HG03439 (cell line): Measurements from ENCODE around the gene KCNK3.

Source experiments
- ATAC-seq: cut with Tn5 transposase; IDR thresholded peaks from one replicate; pipeline ENCODE4 v1.9.1; 2021; ENCODE audit warnings: mild to moderate bottlenecking, moderate library complexity; ENCODE audit not compliant: unreplicated experiment

The KCNK3 gene

DNA sequence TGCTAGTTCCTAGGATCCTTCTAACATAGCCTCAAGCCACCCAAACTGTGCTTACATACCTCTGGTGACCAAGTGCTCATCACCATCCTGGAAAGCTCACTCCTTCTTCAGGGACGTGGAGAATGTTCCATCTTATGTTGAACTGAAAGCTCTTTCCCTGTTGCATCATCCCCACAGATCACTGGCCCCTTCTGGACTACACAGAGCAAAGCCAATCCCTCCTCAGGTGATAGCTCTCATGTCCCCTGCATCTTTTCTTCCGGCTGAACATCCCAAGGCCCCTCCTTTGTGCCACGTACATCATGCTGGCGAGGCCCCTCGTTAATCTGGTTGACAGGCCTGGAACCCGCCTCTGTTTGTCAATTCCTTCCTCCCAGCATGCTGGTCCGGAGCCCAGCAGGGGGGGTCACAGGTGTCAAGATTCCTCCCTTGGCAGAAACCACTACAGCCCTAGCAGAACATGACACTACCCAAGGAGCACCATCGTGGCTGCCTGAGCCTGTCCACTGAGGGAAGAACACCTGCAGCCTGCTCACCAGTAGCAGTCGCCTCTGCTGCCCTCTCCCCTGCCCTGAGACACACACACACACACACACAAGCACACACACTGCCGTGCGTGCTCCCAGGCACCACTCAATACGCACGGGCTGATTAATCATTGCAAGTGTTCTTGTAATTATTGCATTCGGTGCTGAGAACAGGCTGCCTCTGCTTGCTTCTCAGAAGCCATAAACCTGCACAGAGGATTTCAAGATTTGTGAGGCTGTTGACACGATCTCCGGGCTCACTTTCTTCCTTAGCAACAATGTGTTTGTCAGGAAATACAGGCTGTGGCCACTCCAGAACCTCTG is 6.3 kb upstream of the KCNK3 start:
- no peak for ATAC-seq

DNA sequence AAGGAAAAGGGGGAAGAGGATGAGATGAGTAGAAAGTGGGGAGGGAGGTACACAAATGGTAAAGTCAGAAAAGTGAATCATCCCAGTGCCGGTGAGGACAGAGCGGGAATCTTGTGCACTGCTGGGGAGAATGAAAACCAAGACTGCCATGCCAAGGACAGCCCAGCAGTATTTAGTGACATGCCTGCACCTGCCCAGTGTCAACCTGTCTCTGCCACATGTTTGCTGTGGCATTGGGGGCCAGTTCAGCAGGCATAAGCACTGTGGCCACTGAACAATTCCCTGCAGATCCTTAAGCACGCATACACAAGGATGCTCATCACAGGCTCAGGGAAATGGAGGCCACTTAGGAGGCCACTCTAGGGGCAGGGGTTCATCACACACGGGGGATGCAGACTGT is 5.2 kb upstream of the KCNK3 start:
- no peak for ATAC-seq

DNA sequence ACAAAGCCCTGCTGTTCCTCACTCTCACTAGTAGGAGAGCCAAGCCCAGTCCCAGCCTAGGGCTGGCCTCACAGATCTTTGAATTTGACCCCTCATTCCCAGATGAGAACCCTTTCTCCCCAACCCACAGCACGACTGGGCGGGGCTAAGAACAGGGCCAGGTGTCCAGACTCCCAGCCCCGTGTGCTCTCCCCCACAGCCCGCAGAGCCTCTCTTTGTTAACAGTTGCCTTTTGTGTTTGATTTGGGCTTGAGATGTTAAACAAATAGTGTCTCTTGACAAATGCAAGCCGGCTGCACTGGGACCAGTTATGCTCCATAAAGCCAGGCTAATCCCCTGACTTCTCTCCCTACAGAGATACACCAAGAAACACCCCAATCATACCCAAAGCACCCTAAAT is 4.7 kb upstream of the KCNK3 start:
- ATAC-seq: no peak

DNA sequence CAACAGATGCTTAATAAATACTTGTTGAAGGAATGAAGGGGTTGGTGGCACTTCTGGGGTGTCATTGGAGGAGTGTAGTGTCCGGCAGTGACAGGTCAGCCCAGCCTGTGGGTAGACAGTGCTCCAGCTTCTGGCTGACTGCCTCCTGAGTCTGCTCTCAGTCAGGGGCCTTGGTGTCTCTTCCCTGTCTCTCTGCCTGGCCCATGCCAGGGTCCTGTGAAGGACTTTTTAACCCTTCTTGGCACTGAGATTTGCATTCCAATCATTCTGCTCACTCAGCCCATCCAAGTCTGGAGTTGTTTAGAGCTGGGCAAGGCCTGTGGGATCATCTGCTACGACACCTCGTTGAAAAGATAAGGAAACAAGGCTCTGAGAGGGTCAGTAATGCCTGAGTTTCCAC is 1.4 kb upstream of the KCNK3 start:
- no peak for ATAC-seq

DNA sequence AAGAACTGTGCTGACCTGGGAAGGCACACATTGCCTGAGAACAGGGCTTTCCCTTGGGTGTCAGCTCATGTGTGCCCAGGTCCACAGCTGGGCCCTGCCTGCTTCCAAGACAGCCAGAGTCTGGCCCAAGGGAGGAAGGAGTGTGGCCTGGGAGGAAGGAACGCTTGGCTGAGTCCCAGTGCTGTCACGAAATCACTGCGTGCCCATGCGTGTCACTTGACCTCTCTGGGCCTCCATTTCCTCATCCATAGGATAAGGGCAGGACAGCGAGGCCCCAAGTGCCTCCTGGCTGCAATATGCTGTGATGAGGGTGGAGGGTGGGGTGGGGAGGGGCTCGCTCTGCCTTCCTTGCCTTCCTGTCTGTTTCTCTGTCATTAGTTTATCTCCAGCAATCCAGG is 642 bp upstream of the KCNK3 start:
- no peak for ATAC-seq

DNA sequence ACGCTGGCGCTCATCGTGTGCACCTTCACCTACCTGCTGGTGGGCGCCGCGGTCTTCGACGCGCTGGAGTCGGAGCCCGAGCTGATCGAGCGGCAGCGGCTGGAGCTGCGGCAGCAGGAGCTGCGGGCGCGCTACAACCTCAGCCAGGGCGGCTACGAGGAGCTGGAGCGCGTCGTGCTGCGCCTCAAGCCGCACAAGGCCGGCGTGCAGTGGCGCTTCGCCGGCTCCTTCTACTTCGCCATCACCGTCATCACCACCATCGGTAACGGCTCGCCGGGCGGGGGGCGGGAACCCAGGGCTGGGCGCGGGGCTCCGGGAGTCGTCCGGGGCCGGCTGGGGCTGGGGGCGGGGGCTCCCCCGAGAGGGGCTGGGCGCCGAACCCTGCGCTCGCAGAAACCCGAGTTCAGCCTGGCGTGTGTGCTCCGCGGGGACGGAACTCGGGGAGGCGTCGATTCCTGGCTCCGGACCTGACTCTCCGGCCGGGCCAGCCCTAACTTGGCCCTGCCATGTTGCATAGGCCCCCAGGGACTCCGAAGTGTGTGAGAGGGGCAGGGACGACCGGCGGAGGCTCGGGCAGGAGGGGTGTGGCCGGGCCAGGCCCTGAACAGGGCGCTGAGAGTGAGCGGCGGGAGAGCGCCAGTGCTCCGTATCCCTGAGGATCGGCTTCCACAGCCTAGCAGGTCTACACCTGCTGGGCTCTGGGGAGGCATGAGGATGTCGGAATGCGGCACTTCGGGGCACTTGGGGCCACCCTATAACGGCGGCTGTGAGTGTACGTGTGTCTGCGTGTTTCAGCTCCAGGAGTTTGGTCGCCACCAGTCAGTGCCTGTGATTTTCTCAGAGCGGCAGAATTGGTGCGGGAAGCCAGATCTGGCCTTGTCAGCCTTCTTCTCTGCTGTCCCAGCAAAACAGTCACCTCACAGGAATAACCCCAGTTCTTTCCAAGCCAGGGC is 651 bp downstream of the KCNK3 start:
- no peak for ATAC-seq

DNA sequence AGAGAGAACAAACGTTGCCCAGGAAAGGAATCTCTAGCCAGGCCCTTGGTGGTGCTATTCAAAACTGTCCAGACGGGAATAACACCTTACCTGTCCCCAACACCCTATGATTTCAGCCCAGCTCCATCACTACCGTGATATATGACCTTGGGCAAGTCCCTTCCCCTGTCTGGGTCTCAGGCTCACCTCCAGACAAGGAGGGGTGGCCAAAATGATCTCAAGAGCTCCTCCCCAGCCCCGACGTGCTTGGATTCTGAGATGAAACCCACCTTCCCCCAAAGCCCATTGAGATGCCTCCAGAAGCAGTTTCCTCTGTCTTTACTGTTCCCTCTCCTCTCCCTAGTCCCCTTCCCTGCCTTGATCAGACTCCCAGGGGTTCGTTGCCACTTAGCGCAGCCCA is 1.5 kb downstream of the KCNK3 start:
- ATAC-seq: no peak

DNA sequence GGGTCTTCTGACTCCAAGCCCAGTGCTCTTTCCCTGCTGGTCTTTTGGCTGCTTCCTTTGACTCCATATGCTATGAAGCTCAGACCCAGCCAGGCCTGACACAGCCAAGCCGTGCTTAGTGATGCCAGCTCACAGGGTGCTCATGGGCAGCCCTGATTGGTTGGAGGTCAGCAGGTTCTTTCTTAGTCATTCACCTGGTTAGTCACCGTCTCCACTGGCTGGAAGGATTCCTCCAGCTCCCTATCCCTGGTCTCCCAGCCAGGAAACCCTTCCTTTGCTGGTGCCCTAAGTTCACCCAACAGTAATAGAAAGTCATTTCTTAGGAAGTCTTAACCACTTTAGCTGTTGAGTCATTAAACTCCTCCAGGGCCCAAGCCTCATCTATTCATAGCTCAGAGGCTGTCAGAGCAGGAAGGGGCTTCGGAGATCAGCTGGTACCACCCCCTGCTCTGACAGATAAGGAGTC is 3.9 kb downstream of the KCNK3 start:
- no peak for ATAC-seq

DNA sequence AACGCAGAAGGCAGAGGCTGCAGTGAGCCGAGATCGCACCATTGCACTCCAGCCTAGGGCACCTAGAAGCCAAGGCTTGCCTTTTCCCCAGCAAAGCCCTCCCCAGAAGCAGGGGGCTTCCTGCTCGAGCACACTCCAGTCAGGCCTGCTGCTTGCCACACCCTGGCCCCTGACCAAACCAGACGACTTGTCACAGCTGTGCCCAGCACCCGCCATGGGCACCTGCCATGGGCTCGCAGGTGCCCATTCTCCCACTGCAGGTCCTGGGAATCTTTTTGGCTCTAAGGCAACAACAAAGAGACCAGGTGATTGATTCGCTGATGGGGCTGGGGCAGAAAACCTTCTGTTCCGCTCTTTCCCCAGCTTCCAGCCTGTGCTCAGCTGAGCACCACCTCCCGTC is 4.9 kb downstream of the KCNK3 start:
- no peak for ATAC-seq

DNA sequence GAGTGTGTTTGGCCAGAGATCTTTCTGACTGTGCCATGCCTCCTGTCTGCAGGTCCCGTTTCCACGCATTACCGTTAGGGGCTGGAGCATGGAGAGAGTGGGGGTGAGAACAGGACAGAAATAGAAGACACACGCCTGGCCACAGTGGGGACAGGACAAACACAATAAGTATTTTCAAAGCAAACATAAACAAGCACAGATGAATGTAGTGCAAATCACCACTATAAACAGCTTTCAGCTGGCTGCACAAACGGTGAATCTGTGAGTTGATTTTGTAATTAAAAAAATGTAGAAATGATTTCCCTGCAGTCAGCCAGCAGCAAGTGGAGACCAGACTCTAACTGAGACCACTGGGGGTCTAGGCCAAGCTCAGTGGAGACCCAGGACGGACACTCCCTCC is 6.8 kb downstream of the KCNK3 start:
- ATAC-seq: no peak

DNA sequence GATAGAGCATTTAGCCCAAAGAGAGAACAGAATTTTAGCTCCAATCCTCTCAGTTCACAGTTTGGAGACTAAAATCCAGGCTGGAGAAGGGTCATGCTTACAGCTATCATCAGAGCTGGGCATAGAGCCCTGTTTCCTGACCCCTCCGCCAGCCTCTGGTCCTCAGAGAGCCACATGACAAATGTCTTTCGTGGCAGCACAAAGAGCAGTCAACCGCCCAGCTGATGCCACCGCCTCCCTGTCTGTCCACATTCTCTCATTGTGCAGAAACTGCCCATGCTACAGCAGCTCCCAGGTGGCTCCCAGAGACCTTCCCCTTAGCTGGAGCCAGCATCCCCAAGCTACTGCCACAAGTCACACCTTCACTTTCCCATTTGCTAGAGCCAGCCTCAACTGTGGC is 7.6 kb downstream of the KCNK3 start:
- ATAC-seq: no peak

DNA sequence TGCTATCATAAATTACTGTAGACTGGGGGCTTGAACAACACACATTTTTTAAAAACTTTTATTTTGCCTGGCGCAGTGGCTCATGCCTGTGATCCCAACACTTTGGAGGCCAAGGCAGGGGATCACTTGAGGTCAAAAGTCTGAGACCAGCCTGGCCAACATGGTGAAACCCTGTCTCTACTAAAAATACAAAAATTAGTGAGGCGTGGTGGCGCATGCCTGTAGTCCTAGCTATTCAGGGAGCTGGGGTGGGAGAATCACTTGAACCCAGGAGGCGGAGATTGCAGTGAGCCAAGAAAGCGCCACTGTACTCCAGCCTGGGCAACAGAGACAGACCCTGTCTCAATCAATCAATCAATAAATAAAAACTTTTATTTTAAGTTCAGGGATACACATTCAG is 9.1 kb downstream of the KCNK3 start:
- no peak for ATAC-seq

DNA sequence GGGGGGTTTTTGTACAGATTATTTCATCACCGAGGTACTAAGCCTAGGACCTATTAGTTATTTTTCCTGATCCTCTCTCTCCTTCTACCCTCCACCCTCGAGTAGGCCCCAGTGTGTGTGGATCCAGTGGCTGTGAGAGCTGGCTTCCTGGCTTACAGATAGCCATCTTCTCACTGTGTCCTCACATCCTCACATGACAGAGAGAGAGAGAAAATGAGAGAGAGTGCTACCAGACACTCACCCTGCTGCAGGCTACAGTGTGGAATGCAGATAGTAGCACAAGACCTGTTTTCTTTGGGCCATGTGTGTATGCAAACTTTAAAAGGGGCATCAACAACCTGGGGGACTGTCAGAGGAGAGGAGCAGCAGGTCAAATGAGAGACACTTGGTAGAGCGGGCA is 9.5 kb downstream of the KCNK3 start:
- ATAC-seq: no peak

DNA sequence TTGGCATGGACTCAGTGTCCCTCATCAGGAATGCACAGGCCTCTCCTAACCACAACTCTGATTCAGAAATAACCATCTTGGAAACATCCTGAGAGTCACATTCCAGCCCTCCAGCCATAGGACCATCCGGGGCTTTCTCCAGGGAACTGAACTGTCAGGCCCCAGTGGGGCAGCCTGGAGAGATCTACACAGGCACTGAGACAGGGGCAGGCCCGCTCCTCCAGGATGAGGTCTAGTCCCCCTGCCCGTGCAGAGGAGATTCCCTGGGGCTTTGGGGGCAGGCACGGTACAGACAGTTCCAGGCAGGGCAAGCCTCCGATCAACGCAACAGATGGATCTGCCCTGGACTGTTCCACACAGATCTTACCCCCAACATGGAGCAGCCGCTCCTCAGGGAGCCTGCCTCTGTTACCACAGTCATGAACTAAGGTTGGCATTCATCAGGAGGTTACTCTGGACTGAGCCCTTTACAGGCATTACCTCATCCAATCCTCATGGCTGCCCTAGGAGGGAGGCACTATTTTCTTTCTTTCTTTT is 12.0 kb downstream of the KCNK3 start:
- ATAC-seq: no peak

DNA sequence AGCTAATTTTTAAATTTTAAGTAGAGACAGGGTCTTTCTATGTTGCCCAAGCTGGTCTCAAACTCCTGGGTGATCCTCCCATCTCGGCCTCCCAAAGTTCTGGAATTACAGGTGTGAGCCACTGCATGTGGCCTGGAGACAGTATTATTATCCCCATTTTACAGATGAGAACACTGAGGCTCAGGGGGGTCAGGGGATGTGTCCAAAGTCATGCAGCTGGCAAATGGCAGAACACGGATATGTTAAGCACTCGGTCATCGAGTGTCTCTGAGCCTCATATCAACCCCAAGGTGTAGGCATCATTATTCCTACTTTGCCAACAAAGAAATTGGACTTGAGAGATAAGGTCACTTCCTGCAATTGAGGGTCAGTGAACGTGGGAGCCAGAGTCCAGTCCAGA is 12.6 kb downstream of the KCNK3 start:
- ATAC-seq: no peak

DNA sequence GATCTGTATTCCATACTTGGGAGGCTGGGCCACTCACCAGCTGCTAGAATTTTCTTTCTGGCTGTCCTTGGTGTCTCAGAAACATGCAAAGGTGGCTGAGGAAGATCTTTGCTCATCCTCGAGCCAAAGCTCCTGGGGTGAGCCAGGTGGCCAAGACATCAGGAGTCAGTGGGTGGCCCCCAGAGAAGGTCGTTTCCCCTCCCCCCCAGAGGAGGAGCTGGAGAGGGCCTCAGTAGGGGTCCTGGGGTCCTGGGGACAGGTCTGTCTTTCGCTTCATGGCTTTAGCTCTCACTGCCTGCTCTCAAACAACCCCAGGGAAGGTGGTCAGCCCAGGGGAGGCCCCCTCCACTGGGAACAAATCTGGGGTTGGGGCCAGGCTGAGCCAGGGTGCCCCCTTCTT is 13.6 kb downstream of the KCNK3 start:
- ATAC-seq: no peak

DNA sequence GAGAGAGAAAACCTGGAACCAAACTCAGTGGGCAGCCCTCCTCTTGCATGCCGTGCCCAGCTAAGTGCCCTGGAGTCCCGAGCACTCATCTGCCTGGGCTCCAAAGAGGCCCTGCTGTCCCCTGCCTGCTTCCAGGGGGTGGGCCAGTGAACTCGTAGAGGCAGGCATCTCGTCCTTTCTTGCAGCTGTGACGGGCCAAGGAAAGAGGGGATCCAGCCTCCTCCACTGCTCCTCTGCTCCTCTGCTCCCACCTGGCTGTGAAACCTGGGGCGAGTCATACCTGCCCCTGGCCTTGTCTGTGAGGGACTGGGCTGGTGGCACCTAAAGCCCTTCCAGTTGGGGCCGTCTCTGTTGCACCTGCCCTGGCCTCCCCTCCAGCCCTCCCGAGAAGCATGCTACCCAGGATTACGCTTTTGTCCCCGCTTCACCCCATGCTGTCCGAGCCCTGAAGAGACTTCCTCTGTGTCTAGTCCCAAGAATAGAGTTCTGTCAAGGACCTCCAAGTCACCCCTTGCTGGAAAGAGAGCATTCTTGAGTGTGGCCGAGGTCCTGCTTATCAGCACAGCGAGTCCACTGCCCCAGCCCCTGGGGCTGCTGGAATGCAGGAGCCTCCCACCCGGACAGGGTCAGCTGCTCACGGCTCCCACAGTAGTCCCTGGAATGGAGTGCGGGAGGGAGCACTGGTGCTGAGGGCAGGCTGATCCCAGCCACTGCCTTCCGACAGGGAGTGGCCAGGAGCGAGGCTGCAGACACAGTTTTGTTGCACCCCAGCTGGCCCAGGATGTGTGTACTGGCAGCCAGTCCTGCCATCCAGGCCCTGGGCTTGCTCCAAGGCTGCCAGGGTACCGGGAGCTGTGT is 14.3 kb downstream of the KCNK3 start:
- ATAC-seq: no peak

DNA sequence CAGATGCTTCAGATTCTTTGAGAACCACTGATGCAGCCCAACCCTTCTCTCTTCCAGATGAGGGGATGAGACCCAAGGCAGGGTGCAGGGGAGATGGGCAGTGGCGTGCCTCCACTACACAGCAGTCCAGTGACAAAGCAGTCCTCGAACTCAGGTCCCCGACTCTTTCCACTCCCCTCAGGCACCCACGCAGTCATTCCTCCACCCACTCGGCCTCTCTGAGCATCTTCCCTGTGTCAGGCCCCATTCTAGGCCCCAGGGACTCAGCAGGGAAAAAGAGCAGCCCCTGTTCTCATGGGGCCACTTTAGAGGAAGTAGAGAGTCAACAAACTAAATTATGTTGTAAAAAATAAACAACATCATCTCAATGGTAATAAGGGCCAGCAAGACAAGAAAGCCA is 15.2 kb downstream of the KCNK3 start:
- ATAC-seq: no peak

DNA sequence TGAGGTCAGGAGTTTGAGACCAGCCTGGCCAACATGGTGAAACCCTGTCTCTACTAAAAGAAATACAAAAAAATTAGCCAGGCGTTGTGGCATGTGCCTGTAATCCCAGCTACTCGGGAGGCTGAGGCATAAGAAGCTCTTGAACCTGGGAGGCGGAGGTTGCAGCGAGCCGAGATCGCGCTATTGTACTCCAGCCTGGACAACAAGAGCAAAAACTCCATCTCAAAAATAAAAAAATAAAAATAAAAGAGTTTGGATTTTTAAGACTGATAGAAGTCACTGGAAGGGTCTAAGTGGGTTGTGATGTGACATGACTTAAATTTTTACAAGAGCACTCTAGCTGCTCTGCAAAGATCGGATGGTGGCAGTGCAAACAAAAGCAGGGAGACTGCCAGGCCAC is 15.9 kb downstream of the KCNK3 start:
- no peak for ATAC-seq

DNA sequence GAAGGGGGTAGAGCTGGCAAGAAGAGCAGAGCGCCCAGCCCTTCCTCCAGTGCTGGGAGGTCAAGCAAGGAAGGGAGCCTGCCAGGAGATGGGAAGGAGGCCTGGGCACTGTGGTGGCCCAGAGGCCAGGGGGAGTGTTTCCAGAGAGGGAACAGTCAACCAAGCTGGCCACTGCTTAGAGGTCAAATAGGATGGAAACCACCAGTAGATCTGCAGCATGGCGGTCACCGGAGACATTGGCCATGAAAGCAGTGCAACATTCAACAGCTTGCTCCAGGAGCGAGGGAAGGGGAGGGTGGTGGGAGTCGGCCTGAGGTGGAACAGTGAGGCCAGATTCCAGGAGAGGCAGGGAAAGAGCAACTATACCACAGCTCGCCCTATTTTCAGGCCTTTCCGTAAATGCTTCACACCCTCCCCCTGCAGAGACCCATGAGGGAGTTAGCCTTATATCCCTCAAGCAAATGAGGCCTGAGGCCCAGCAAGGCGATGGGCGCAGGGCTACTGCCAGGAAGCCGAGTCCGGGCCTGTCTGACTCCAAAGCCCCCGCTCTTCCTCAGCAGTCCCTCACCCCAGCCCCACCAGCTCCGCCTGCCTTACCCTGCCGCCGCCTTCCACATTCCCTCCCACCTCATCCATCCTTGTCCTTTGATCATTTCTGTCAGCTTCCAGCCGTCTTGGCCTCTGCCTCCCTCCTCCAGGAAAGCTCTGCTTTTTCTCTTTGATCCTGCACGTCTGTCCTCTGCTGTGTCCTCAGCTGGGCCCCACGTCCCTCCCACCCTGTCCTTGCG is 17.0 kb downstream of the KCNK3 start:
- ATAC-seq: no peak
